HG02759 (cell line): Measurements from ENCODE around the gene CYB561A3.
A peak's percentile ranks its signal among the peaks of the same experiment; 100 is the strongest.

Source experiments
- ATAC-seq: cut with Tn5 transposase; IDR thresholded peaks from one replicate; pipeline ENCODE4 v1.9.1; 2021; ENCODE audit warnings: mild to moderate bottlenecking, moderate library complexity; ENCODE audit not compliant: unreplicated experiment

Gene CYB561A3

GRCh38 chr11:61345954-61346843, 15.5 kb downstream of the CYB561A3 start:
- ATAC-seq, result no peak

GRCh38 chr11:61345170-61345610, 16.5 kb downstream of the CYB561A3 start:
- ATAC-seq, result no peak

GRCh38 chr11:61343792-61344745, 17.6 kb downstream of the CYB561A3 start:
- no peak for ATAC-seq

GRCh38 chr11:61342207-61342803, 19.4 kb downstream of the CYB561A3 start:
- ATAC-seq, result no peak

GRCh38 chr11:61341706-61342105, 20.0 kb downstream of the CYB561A3 start:
- ATAC-seq, result no peak

- no peak for ATAC-seq
These were observed 20.7 kb downstream of the CYB561A3 start for GRCh38 chr11:61340979-61341378.

GRCh38 chr11:61339490-61339878, 22.2 kb downstream of the CYB561A3 start:
- ATAC-seq, result no peak

GRCh38 chr11:61338783-61339489, 22.7 kb downstream of the CYB561A3 start:
- ATAC-seq, result no peak

- ATAC-seq, result no peak
These were observed 23.8 kb downstream of the CYB561A3 start for GRCh38 chr11:61337706-61338470.

- ATAC-seq, result peak; percentile 53
These were observed 25.3 kb downstream of the CYB561A3 start for GRCh38 chr11:61336171-61336935.

GRCh38 chr11:61335355-61335710, 26.3 kb downstream of the CYB561A3 start:
- no peak for ATAC-seq

- no peak for ATAC-seq
These were observed 27.0 kb downstream of the CYB561A3 start for GRCh38 chr11:61334434-61335354.

- peak; percentile 7 for ATAC-seq
These were observed 27.9 kb downstream of the CYB561A3 start for GRCh38 chr11:61333550-61334433.

- ATAC-seq, result peak; percentile 91
These were observed 28.7 kb downstream of the CYB561A3 start, which contains the start of the genes DDB1 and TKFC for GRCh38 chr11:61332797-61333549. DDB1 (minus strand) TSS chr11:61333105; CDS start chr11:61332968, 137 bp downstream. TKFC (plus strand) TSS chr11:61333228; CDS start chr11:61334729, 1,501 bp downstream.

- ATAC-seq, result peak; percentile 3
These were observed 29.3 kb downstream of the CYB561A3 start for GRCh38 chr11:61332281-61332796.

- ATAC-seq, result no peak
These were observed 30.0 kb downstream of the CYB561A3 start for GRCh38 chr11:61331651-61332050.
